AG04450 (cell line): ENCODE results near the gene ARFGAP2. TPM values are rescaled to one million over a fixed set of nuclear protein-coding genes. Genes with fewer than 3 reads are reported as not detected.
"Not testable (repeated sequence)": the region's sequence is repeated elsewhere in the genome, so short reads cannot be mapped to it uniquely, and the experiment has no call there.

Experiments
- CTCF ChIA-PET: fragments of 300-600, 350-600 bp; formaldehyde crosslinking; extraction: SDS; loops from one replicate; lab custom pipeline; 2022; ENCODE audit warnings: antibody characterized with exemption, inconsistent platforms; lab: Charles Lee
- POLR2A ChIA-PET: fragments of 350-600 bp; formaldehyde crosslinking; extraction: SDS; loops from one replicate; lab custom pipeline; 2021; ENCODE audit warnings: antibody characterized with exemption, inconsistent platforms; lab: Yijun Ruan, JAX
- DNase-seq: peaks from one replicate; pipeline ENCODE4 v3.0.0-alpha.2; 2011; ENCODE audit warnings: low read depth, low spot score
- H3K27ac ChIP-seq: one replicate; pipeline ENCODE4 v1.5.1; 2012; ENCODE audit warnings: low read depth, low read length, control low read depth
- H3K27me3 ChIP-seq: one replicate; pipeline ENCODE4 v1.6.0; 2012; ENCODE audit warnings: low read length; ENCODE audit not compliant: control insufficient read depth, insufficient read depth
- H3K4me3 ChIP-seq: 2 replicates; pipeline ENCODE4 v1.5.1; 2011; ENCODE audit warnings: mild to moderate bottlenecking, low read depth, low read length, control low read depth
- H3K9me3 ChIP-seq: 2 replicates; pipeline ENCODE4 v1.5.1; 2012; ENCODE audit warnings: low read length; ENCODE audit not compliant: control insufficient read depth, insufficient read depth
- polyA plus RNA-seq: library from polyadenylated mRNA; depleted of rRNA; stranded (reverse); fragments of >200 nt; gene quantifications from 2 replicates; pipeline ENCODE4 v1.2.3, GENCODE V29; 2011
- TF ChIP-seq, protein P1 (sequence below): IDR thresholded peaks from 2 replicates; pipeline ENCODE4 v1.5.1; 2011; ENCODE audit warnings: low read depth, low read length, control low read depth, inconsistent platforms

ARFGAP2 gene
- polyA plus RNA-seq, 1 experiment, result 38.6 TPM

DNA sequence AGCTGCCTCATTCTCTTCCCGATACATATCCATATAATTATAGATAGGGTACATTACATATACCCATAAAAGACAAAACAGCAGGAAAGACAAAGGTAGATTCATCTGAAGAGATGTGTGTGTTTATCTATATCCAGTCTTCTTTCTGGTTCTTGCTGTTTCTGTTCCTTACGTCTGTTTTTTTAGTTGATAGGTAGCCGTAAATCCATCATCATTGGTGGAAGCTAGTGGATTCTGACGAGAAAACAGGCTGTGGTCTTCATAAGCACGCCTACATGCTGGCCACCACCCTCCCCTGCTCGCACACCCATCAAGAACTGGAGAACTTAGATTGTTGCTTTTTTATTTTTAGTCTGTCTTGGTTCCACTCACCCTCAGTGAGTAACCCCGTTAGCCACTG, 51.6 kb downstream of the ARFGAP2 start:
- Histone ChIP-seq H3K4me3 (no peak overlapping the region), H3K9me3 (no peaks in the 10 kb centered on the region), H3K27me3 (no peaks in the 10 kb centered on the region), H3K27ac (no peak overlapping the region)
- CTCF ChIA-PET, result no interaction called here
- POLR2A ChIA-PET, result no interaction called here
- no peak for DNase-seq
- TF ChIP-seq, protein P1, sequence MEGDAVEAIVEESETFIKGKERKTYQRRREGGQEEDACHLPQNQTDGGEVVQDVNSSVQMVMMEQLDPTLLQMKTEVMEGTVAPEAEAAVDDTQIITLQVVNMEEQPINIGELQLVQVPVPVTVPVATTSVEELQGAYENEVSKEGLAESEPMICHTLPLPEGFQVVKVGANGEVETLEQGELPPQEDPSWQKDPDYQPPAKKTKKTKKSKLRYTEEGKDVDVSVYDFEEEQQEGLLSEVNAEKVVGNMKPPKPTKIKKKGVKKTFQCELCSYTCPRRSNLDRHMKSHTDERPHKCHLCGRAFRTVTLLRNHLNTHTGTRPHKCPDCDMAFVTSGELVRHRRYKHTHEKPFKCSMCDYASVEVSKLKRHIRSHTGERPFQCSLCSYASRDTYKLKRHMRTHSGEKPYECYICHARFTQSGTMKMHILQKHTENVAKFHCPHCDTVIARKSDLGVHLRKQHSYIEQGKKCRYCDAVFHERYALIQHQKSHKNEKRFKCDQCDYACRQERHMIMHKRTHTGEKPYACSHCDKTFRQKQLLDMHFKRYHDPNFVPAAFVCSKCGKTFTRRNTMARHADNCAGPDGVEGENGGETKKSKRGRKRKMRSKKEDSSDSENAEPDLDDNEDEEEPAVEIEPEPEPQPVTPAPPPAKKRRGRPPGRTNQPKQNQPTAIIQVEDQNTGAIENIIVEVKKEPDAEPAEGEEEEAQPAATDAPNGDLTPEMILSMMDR, result no peak

DNA sequence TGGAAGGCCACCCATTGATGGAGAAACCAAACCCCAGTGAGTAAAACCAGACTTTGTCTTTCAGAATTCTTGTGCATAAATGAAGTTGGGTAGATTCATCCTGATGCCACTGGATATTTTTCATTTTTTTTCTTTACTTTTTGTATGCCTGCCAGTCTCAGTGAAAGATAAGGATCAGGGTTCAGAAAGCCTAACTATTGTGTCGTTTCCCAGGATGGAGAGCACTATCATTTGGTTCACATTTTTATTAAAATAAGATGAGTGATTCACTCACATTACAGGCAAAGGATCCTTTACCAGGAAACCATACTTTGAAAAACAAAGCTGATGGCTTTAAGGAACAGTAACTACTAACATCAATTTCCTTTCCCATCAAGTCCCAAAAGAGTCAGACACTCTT, 52.0 kb downstream of the ARFGAP2 start:
- no peaks in the 10 kb centered on the region for H3K27me3 ChIP-seq
- TF ChIP-seq, protein P1, result no peak
- no peak overlapping the region for H3K27ac ChIP-seq
- DNase-seq, result no peak
- H3K9me3 ChIP-seq, result no peaks in the 10 kb centered on the region
- POLR2A ChIA-PET, result no interaction called here
- CTCF ChIA-PET, result no interaction called here
- no peak overlapping the region for H3K4me3 ChIP-seq

DNA sequence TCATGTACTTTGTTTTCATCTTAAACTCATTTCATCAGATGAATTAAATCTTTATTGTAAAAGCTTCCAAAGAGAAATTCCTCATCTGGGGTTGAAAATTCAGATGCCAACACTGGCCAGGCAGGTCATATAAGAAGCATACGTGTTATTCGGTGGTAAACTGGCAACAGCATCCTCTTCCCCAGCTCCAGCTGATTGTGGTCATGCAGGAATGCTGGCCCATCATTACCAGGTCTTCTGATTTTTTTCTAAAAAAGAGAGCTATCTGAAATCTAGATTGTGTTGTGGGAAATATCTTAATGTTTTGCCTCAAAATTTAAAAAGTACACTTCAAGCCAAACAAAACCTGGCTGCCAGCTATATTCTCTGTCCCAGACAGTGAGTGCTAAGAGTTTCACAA, 53.6 kb downstream of the ARFGAP2 start:
- H3K27ac ChIP-seq, result no peak overlapping the region
- TF ChIP-seq, protein P1, result no peak
- no peaks in the 10 kb centered on the region for H3K27me3 ChIP-seq
- no peak overlapping the region for H3K4me3 ChIP-seq
- CTCF ChIA-PET, result no interaction called here
- no peaks in the 10 kb centered on the region; the same call in 1 of the 2 replicates for H3K9me3 ChIP-seq
- no peak for DNase-seq
- POLR2A ChIA-PET, result no interaction called here

DNA sequence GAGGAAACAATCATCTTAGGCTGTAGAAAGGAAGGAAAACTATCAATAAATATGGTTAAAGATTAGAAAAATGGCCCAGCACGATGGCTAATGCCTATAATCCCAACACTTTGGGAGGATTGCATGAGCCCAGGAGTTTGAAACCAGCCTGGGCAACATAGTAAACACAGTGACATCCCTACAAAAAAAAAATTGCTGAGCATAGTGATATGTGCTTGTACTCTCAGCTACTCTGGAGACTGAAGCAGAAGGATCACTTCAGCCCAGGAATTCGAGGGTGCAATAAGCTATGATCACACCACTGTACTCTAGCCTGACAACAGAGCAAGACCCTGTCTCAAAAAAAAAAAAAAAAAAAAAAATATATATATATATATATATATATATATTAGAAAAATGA, 54.9 kb downstream of the ARFGAP2 start:
- CTCF ChIA-PET, result no interaction called here
- H3K9me3 ChIP-seq, result no peaks in the 10 kb centered on the region; the same call in 1 of the 2 replicates
- H3K27me3 ChIP-seq, result no peaks in the 10 kb centered on the region
- no peak overlapping the region for H3K27ac ChIP-seq
- no peak for DNase-seq
- no peak overlapping the region for H3K4me3 ChIP-seq
- TF ChIP-seq, protein P1, result no peak
- POLR2A ChIA-PET, result no interaction called here

DNA sequence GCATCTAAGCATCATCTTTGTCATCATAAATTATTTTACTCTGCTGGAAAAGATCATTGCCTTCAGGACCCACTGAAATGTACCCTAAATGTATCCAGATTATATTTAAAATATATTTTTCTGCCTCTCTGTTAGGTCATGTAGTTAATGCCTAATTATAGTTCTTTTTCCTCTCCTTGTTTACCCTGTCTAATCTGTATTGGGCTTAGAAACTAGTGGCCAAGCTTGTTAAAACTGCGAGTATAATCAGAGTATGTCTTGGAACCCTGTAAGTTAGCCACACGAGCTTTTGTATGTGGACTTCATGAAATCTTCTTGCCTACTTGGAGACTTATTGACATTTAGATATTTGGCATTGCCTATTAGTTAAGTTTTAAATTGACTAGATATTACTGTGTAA, 55.6 kb downstream of the ARFGAP2 start:
- no peaks in the 10 kb centered on the region; the same call in 1 of the 2 replicates for H3K9me3 ChIP-seq
- DNase-seq, result no peak
- POLR2A ChIA-PET, result no interaction called here
- H3K27ac ChIP-seq, result no peak overlapping the region
- TF ChIP-seq, protein P1, result no peak
- CTCF ChIA-PET, result no interaction called here
- no peaks in the 10 kb centered on the region for H3K27me3 ChIP-seq
- H3K4me3 ChIP-seq, result no peak overlapping the region

DNA sequence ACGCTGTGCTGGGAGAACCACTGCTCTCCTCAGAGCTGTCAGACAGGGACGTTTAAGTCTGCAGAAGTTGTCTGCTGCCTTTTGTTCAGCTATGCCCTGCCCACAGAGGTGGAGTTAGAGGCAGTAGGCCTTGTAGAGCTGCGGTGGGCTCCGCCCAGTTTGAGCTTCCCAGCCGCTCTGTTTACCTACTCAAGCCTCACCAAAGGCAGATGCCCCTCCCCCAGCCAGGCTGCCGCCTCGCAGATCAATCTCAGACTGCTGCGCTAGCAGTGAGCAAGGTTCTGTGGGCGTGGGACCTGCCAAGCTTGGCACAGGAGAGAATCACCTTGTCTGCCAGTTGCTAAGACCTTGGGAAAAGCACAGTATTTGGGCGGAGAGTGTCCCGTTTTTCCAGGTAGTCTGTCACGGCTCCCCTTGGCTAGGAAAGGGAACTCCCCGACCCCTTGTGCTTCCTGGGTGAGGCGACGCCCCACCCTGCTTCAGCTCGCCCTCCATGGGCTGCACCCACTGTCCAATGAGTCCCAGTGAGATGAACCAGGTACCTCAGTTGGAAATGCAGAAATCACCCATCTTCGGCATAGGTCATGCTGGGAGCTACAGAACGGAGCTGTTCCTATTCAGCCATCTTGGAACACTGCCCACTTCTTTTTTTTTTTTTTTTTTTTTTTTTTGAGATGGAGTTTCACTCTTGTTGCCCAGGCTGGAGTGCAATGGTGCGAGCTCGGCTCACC, 57.6 kb downstream of the ARFGAP2 start:
- H3K27ac ChIP-seq, POLR2A ChIA-PET, H3K4me3 ChIP-seq, H3K27me3 ChIP-seq, DNase-seq, H3K9me3 ChIP-seq: not testable (repeated sequence)
- CTCF ChIA-PET, result interaction anchor here (0.6 kb wide), 1 partner anchor 51 kb away, joined by 3 read pairs; no protein-coding TSS in a partner anchor
